Activated CD4-positive, alpha-beta T cell treated with anti-CD3 and anti-CD28 coated beads, Interleukin-2, amount 10 ng/mL, durations not matched to agents 7 days and 5 days (primary cell): ENCODE data around the gene MTNR1B. TPM values are rescaled to one million over a fixed set of nuclear protein-coding genes. Genes with fewer than 3 reads are reported as not detected.

Experiments
- CTCF ChIA-PET: fragments of 350-600 bp; sonication (Branson Sonifier 250); formaldehyde crosslinking; loops from one replicate; lab custom pipeline; 2021; ENCODE audit warnings: antibody characterized with exemption; lab: Charles Lee
- POLR2A ChIA-PET: fragments of 350-600 bp; sonication (Branson Sonifier 250); formaldehyde crosslinking; loops from one replicate; lab custom pipeline; 2021; ENCODE audit warnings: antibody characterized with exemption; lab: Charles Lee
- DNase-seq: peaks from one replicate; pipeline ENCODE4 v3.0.0-alpha.2; 2020
- H3K27ac Mint-ChIP-seq: one replicate; pipeline ENCODE4 v1.8.0; 2021; ENCODE audit warnings: mild to moderate bottlenecking, moderate library complexity, mixed read lengths
- H3K27me3 Mint-ChIP-seq: one replicate; pipeline ENCODE4 v1.8.0; 2021; ENCODE audit warnings: mixed read lengths
- H3K36me3 Mint-ChIP-seq: one replicate; pipeline ENCODE4 v1.8.0; 2021; ENCODE audit warnings: low read depth, mixed read lengths
- H3K4me1 Mint-ChIP-seq: one replicate; pipeline ENCODE4 v1.8.0; 2021; ENCODE audit warnings: mixed read lengths
- H3K4me3 Mint-ChIP-seq: one replicate; pipeline ENCODE4 v1.8.0; 2021; ENCODE audit warnings: mild to moderate bottlenecking, moderate library complexity, mixed read lengths
- H3K9me3 Mint-ChIP-seq: one replicate; pipeline ENCODE4 v1.8.0; 2021; ENCODE audit warnings: mixed read lengths
- total RNA-seq, 2 experiments: library from RNA; stranded (reverse); gene quantifications; one replicate each; pipeline ENCODE4 v1.2.3, GENCODE V29; 2021

MTNR1B gene
- not detected for total RNA-seq

DNA sequence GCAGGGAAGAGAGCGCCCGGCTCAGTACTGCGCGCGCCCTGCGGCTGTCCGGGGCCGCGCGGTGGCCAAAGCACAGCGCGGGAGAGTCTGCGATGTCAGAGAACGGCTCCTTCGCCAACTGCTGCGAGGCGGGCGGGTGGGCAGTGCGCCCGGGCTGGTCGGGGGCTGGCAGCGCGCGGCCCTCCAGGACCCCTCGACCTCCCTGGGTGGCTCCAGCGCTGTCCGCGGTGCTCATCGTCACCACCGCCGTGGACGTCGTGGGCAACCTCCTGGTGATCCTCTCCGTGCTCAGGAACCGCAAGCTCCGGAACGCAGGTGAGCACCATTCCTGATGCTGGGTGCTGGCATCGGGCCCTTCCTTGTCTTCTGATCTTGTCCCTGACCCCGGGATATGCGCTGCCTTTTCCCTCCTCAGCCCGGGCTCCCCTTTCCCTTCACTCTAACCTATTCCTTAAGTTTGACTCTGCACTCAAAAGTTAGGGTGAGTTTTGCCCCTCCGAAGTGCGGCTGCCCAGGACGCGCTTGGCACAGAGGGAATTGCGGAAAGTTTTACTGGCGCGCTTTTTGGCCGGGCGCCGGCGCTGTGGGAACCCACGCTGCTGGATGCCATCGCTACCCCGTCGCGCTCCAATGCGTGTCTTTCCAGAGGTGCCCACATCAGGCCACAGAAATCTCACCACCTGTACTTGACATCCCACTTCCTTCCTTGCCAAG, at the start of gene MTNR1B:
Gene MTNR1B (plus strand): TSS at position 18 of the 714 bp plus-strand sequence. CDS start 75 bp downstream, at position 93.
- no peak for DNase-seq
- ChIA-PET CTCF (no interaction called here), POLR2A (no interaction called here)
- H3K9me3 Mint-ChIP-seq: no peaks in the 10 kb centered on the region
- H3K27ac Mint-ChIP-seq: no peak within 1 kb of the TSS
- H3K4me1 Mint-ChIP-seq: no peaks in the 10 kb centered on the region
- peaks cover 20% of the 10 kb centered on the region for H3K27me3 Mint-ChIP-seq
- no peaks in the 10 kb centered on the region for H3K36me3 Mint-ChIP-seq
- no peak within 1 kb of the TSS for H3K4me3 Mint-ChIP-seq

DNA sequence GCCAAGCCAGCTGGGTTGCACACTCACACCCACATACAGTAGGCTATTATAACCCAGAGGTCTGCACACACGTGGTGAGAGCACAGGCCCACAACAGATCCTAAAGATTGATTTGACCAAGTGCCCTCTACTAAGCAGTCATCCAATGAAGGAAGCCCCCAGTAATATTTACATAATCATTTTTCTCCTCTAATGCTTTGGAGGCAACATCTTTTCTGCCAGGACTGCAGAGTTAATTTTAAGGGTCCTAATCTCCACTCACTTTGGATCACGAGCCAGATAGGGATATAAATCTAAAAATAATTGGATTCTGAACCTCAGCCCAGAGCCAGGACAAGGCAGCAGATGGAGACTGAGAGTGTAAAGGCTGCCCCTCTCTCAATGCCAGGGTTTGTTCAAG, 49.1 kb upstream of the MTNR1B start:
- peaks cover 2% of the 10 kb centered on the region for H3K27me3 Mint-ChIP-seq
- ChIA-PET CTCF (no interaction called here), POLR2A (no interaction called here)
- no peaks in the 10 kb centered on the region for H3K4me1 Mint-ChIP-seq
- H3K4me3 Mint-ChIP-seq: no peak overlapping the region
- no peak overlapping the region for H3K27ac Mint-ChIP-seq
- no peaks in the 10 kb centered on the region for H3K36me3 Mint-ChIP-seq
- H3K9me3 Mint-ChIP-seq: no peaks in the 10 kb centered on the region
- no peak for DNase-seq

DNA sequence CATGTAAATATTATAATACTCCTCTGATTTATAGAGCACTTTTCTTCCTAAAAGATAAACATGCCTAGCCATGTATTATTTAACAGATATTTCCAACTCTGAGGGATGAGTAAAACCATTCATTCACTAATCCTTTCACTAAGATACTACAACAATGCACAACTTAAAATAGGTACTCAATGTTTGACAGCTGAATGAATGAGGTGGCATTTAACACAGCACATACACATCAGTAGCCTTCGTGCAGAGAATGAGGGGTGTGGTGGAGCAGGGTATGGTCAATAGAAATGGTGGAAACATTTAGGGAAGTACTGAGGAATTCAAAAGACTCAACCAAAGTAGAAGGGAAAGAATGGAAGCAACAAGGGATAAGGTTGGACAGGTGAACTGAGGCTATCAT, 46.7 kb upstream of the MTNR1B start:
- H3K36me3 Mint-ChIP-seq: no peaks in the 10 kb centered on the region
- POLR2A ChIA-PET: no interaction called here
- DNase-seq: no peak
- no peak overlapping the region for H3K4me3 Mint-ChIP-seq
- CTCF ChIA-PET: no interaction called here
- peaks cover 2% of the 10 kb centered on the region for H3K27me3 Mint-ChIP-seq
- no peak overlapping the region for H3K27ac Mint-ChIP-seq
- no peaks in the 10 kb centered on the region for H3K4me1 Mint-ChIP-seq
- peaks cover 2% of the 10 kb centered on the region for H3K9me3 Mint-ChIP-seq

DNA sequence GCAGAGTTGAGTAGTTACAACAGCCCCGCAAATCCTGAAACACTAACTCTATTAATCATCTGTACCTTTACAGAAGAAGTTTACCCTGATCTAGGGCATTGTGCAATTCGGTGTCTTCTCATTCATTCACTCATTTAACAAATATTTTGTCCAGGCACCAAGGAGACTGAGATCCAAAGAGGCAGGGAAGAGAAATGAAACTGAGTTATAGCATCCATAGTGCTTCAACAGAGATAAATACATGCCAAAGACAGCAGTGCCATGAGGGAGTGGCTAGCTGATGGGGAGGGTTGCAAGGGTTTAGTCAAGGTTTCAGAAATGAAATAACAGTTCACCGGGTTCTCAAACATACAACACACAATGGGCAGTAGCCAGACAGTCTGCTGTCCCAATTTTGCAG, 40.2 kb upstream of the MTNR1B start:
- H3K27me3 Mint-ChIP-seq: no peaks in the 10 kb centered on the region
- ChIA-PET POLR2A (no interaction called here), CTCF (no interaction called here)
- no peaks in the 10 kb centered on the region for H3K36me3 Mint-ChIP-seq
- H3K4me3 Mint-ChIP-seq: no peak overlapping the region
- H3K4me1 Mint-ChIP-seq: no peaks in the 10 kb centered on the region
- H3K9me3 Mint-ChIP-seq: peaks cover 2% of the 10 kb centered on the region
- no peak for DNase-seq
- H3K27ac Mint-ChIP-seq: no peak overlapping the region

DNA sequence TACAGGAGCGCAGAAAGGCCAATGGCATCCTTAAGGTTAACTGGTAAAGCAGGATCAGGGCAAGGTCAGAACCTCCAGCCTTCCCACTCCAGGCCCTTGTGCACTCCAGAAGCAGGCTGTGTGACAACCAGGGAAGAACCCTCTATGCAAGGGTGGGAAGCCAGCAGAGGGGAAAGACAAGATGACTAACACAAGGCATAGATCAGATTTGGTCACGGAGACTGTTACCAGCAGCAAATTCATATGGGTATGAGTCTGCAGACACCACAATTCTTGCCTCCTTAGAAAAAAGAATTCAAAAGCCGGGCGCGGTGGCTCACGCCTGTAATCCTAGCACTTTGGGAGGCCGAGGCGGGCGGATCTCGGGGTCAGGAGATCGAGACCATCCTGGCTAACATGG, 39.8 kb upstream of the MTNR1B start:
- H3K4me1 Mint-ChIP-seq: no peaks in the 10 kb centered on the region

DNA sequence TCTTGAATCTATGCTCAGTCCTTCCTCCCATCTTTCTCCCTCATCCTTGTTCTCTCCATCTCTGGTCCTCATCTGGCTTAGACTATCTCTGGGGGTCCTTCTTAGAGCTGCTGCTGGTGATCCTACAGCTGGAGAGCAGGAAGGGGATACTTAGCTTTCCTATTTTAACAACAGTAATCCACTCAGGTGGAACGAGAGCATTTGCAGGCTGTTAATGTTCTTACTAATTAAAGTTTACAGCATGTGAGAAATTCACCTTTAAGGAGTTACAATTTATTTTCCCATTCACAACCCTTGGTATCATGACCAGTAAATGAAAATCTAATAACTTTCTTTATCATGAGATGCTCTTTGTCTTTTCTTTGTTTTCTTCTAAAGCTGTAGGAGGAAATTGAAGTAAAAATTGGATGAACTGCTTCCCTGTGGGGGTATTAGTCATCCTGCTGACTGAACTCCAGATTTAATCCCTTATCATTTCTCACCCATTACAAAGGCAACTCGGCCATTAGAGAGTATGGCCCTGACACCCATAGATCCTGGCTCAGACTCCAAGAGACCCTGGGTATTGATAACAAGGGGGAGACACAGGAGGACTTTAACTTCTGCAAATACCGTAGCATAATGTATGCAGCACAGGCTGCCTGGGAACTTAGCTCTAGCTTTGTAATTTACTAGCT, 37.6 kb upstream of the MTNR1B start:
- ChIA-PET CTCF (no interaction called here), POLR2A (no interaction called here)
- no peak for DNase-seq
- Mint-ChIP-seq H3K4me3 (no peak overlapping the region), H3K4me1 (no peaks in the 10 kb centered on the region), H3K27ac (no peak overlapping the region), H3K27me3 (no peaks in the 10 kb centered on the region), H3K9me3 (peaks cover 2% of the 10 kb centered on the region), H3K36me3 (no peaks in the 10 kb centered on the region)

More for the DNA sequence above, 39.8 kb upstream of the MTNR1B start:
- no peaks in the 10 kb centered on the region for H3K36me3 Mint-ChIP-seq
- ChIA-PET CTCF (no interaction called here), POLR2A (no interaction called here)
- no peak overlapping the region for H3K27ac Mint-ChIP-seq
- DNase-seq: no peak
- peaks cover 2% of the 10 kb centered on the region for H3K9me3 Mint-ChIP-seq
- no peaks in the 10 kb centered on the region for H3K27me3 Mint-ChIP-seq
- no peak overlapping the region for H3K4me3 Mint-ChIP-seq

DNA sequence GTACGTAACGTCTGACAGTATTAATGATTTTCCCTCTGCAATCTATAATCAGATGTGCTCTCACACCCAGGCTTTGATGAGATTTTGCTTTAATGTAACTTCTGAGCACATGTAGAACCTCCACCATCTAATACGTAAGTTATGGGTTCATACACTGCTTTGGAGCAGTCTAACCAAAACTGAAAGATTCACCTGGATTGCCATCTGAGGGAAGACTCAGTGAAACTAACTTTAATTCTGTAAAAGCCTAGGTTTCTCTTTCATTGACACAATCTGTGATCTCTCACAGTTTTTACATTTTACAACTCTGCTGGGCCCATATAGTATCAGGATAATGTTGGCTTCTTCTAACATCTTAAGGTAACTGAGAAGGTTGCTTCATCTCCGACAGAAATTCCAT, 30.1 kb upstream of the MTNR1B start:
- Mint-ChIP-seq H3K4me3 (no peak overlapping the region), H3K27ac (no peak overlapping the region), H3K9me3 (no peaks in the 10 kb centered on the region), H3K36me3 (no peaks in the 10 kb centered on the region), H3K27me3 (peaks cover 8% of the 10 kb centered on the region), H3K4me1 (no peaks in the 10 kb centered on the region)
- ChIA-PET POLR2A (no interaction called here), CTCF (no interaction called here)
- no peak for DNase-seq

DNA sequence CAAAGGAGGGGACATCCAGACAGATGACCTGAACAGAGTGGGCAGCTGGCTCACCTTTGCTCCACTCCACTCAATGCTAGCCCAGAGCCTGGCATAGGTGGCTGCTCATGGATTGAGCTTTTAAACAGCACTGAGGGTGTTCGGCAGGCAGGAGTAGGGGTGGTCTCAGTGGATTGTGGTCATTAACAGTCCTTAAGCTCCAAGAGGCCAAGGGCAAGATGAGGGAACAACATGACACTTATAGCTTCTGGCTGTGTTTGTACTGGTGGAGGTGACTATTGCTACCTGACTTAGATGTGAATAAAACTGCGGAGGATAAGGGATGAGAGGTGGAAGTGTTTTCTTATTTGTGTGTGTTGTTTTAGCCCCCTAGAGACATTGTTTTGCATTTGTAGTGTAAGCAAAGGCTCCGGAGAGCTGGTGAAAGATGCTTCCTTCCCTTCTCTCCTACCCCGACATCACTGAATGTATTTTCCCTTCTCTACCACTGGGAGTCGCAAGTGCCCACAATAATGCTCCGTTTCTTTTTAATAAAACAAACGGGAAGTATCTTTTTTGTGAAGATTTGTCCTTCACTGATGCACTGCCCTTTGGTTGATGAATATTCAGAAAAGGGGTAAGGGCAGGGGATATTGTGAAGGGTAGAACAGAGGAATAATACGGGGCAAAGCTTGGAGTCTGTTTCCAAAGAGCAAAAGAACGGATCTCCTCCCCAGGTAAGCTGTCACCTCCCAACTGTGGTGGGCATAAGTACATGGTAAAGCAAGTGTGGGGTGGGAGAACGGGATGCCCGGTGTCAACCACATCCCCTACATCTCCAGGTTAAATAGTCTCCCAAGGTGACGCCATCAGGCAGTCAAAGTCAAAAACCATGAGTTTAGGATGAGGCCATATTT, 27.5 kb upstream of the MTNR1B start:
- Mint-ChIP-seq H3K4me1 (no peaks in the 10 kb centered on the region), H3K9me3 (no peaks in the 10 kb centered on the region), H3K36me3 (no peaks in the 10 kb centered on the region), H3K4me3 (no peak overlapping the region), H3K27me3 (peaks cover 8% of the 10 kb centered on the region), H3K27ac (no peak overlapping the region)
- peak; percentile 32 for DNase-seq
- POLR2A ChIA-PET: interaction anchor here (0.7 kb wide), 1 partner anchor 954 kb away, joined by 3 read pairs; no protein-coding TSS in a partner anchor
- CTCF ChIA-PET: interaction anchor here (0.5 to 2.6 kb wide), 4 partner anchors 9 to 739 kb away, joined by 3 to 8 read pairs (median 4); no protein-coding TSS in a partner anchor

DNA sequence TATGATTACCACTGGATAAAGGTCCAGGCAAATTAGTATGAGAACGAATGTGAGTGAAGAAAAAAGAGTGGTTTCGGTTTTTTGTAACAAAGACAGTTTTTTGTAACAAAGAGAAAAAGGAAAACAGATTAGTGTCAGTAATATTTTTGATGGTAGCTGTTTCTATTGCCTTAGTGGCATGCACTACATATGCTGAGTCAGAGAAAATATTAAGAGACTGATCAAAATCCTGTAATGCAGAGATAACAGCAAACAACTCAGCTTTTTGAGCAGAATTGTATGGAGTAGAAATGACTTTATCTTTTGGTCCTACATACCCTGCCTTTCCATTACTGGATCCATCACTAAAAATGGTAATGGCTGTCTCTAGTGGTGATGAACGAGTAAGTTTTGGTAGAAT, 22.7 kb upstream of the MTNR1B start:
- no peaks in the 10 kb centered on the region for H3K36me3 Mint-ChIP-seq
- POLR2A ChIA-PET: no interaction called here
- no peak for DNase-seq

DNA sequence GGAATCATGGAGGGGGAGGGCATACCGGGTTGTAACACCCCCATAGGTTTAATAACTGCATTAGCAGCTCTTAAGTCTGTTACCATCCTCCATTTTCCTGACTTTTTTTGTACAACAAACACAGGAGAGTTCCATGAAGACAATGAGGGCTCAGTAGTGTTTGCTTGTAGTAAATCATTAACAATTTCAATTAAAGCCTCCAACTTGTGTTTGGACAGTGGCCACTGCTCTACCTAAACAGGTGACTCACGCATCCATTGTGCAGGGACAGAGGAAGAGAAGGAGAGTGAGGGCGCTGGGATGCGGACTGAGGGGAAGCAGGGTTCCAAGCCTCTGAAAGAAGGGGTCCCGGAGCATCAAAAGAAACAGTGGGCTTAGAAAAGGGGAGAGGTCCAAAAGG, 21.3 kb upstream of the MTNR1B start:
- POLR2A ChIA-PET: no interaction called here
- H3K36me3 Mint-ChIP-seq: no peaks in the 10 kb centered on the region
- CTCF ChIA-PET: no interaction called here

More for the DNA sequence above, 22.7 kb upstream of the MTNR1B start:
- no peak overlapping the region for H3K4me3 Mint-ChIP-seq
- peaks cover 11% of the 10 kb centered on the region for H3K9me3 Mint-ChIP-seq
- CTCF ChIA-PET: no interaction called here
- no peaks in the 10 kb centered on the region for H3K4me1 Mint-ChIP-seq
- H3K27ac Mint-ChIP-seq: no peak overlapping the region
- H3K27me3 Mint-ChIP-seq: peaks cover 10% of the 10 kb centered on the region

DNA sequence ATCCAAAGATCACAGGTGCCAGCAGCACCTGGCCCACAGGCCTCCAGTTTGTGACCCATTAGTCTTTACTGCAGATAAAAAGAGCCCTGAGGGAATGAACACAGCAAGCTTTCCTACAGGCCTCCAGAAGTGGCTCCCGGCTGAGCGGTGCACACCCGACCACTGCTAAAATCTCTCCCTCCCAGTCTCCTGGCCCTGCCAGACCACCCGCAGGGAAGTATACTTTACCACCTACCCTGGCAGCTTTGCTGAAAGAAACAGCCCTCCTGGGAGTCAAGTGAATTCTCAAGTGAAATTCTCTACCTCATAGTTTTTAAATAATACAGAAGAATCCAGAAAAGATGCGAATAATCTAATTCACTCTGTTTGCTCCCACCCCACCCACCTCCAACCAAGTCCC, 15.4 kb upstream of the MTNR1B start:
- Mint-ChIP-seq H3K4me3 (no peak overlapping the region), H3K4me1 (no peaks in the 10 kb centered on the region), H3K36me3 (no peaks in the 10 kb centered on the region), H3K9me3 (peaks cover 2% of the 10 kb centered on the region), H3K27me3 (peaks cover 7% of the 10 kb centered on the region), H3K27ac (no peak overlapping the region)
- ChIA-PET CTCF (no interaction called here), POLR2A (no interaction called here)
- no peak for DNase-seq

More for the DNA sequence above, 21.3 kb upstream of the MTNR1B start:
- H3K27ac Mint-ChIP-seq: no peak overlapping the region
- DNase-seq: no peak
- peaks cover 11% of the 10 kb centered on the region for H3K9me3 Mint-ChIP-seq
- peaks cover 6% of the 10 kb centered on the region for H3K27me3 Mint-ChIP-seq
- no peak overlapping the region for H3K4me3 Mint-ChIP-seq
- H3K4me1 Mint-ChIP-seq: no peaks in the 10 kb centered on the region

DNA sequence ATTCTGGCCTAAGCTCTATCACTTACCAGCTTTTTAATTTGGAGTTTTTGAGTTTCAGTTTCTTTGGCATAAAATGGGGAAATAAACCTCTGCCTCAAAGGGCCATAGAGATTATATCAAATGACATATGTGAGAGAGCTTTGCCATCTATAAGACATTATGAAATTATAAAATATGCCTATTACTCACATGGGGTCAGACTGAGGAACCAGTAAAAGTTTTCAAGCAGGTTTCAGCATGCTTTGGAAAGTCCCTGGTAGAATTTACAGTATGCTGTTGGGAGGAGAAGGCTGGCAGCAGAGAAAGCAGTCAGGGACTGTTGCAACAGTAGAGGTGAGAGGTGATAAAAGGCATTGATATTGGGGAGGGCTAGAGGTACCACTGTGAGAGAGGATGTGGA, 13.6 kb upstream of the MTNR1B start:
- Mint-ChIP-seq H3K4me3 (no peak overlapping the region), H3K9me3 (no peaks in the 10 kb centered on the region), H3K4me1 (no peaks in the 10 kb centered on the region), H3K27me3 (peaks cover 7% of the 10 kb centered on the region), H3K27ac (no peak overlapping the region), H3K36me3 (no peaks in the 10 kb centered on the region)
- DNase-seq: no peak
- ChIA-PET CTCF (no interaction called here), POLR2A (no interaction called here)

DNA sequence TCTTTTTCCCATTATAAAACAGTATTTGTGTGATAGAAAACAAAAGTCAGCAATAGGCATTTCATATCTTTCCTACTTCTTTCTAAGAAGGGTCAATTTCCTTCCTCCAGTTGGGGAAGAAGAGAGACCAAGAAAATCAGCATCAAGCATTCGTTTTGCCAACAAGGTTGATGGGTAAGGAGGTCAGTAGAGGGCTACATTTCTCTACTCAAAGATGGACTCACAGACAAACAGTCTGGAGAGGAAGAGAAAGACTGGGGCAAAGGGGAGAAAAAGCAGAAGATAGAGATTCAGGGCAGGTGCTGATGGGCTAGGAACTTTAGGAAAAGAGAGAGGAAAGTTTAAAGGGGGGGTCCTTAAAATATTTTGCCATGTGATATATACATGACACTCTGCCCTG, 8.6 kb upstream of the MTNR1B start:
- ChIA-PET POLR2A (no interaction called here), CTCF (no interaction called here)
- Mint-ChIP-seq H3K27me3 (peaks cover 4% of the 10 kb centered on the region), H3K4me3 (no peak overlapping the region), H3K27ac (no peak overlapping the region), H3K36me3 (no peaks in the 10 kb centered on the region), H3K9me3 (no peaks in the 10 kb centered on the region), H3K4me1 (no peaks in the 10 kb centered on the region)
- no peak for DNase-seq
